Measurements from ENCODE around the gene TEDC1. TPM values are rescaled to one million over a fixed set of nuclear protein-coding genes. Genes with fewer than 3 reads are reported as not detected.

Gene TEDC1
- total RNA-seq, 2 experiments from 2014 or later: 21.7 to 31.8 TPM

DNA sequence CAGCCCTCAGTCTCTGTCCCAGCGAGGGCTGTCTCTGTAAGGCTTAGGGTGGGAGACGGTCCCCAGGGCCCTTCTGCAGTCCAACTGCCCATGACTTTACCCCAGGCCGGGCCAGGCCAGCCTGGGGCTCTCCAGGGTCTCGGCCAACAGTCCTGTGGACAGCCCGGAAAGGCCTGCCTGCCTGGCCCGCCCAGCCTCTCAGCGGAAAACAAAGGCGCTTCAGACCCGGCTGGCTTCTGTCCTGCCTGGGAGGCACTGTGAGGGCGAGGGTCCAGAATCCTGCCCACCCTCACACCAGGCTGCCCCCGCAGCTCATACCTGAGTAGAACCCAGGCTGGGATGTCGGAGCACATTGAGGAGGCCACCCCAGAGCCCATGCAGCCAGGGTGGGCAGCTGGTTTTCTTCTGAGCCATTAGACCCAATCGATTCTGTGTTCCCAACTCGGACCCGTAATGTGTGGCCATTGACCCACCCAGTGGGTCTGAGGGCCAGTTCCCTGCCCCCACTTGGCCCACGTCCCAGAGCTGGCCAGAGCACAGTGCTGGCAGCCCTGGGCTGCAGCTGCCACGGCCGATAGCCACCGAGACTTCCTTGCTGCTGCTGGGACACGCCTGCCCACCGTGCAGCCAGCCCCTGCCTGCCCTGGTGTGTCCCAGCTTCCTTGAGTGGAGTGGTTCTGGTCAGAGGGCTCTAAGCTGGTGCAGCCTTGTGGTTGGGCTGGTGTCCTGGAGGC, 14.8 kb upstream of the TEDC1 start:
- Mint-ChIP-seq H3K9me3 (ENCODE audit: low read depth) (no peaks in the 10 kb centered on the region), H3K4me1 (peaks cover 15% of the 10 kb centered on the region), H3K4me3 (no peak overlapping the region), H3K27ac (no peak overlapping the region), H3K36me3 (ENCODE audit: low read depth) (no peaks in the 10 kb centered on the region), H3K27me3 (peaks cover 5% of the 10 kb centered on the region)
- intact Hi-C loops (cut with DNase I, micrococcal nuclease): no loop called here
- ATAC-seq (no peak), DNase-seq (no peak)
- POLR2A ChIA-PET: no interaction called here
- CTCF ChIA-PET: interaction anchor here (1.9 kb wide), 1 partner anchor 14 kb away, joined by 11 read pairs; no protein-coding TSS in a partner anchor

DNA sequence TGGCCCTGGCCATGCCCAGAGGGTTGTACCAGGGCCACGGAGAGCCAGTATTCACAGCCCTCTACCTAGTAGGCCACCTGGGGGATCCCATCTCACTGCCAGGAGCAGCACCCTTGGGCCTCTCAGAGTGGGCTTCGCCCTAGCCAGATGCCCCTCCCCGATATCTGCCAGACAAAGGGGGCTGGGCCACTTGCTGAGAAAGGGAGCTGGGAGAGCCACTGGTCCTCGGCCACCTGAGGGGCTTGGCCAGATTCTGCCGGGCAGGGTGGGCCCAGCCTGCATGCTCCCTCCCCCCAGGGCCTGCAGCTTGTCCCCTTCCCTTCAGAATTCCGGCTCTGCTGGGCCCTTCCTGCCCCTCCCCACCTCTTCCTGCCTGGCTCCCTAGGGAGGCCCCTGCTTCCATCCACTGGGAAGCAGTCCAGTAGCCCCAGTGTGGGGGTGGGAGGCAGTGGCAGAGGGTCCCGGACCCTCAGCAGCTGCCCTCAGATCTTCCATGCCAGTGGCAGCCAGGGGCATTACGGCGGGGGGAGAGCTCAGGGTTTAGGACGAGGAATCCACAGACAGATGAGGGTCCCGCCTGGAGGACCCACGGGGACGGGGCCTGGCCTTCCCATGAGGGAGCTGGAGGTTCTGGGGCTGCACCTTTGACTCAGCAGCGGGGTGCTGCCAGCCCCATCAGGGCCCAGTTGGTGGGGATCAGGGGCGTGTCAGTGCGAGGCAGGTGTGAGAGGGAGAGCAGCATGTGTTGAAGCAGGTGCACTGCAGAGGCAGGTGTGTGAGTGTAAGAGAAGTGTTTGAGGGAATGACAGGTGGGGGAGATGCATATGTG, 14.0 kb upstream of the TEDC1 start:
- intact Hi-C loops (cut with DNase I, micrococcal nuclease): no loop called here
- no peak overlapping the region for H3K27ac Mint-ChIP-seq
- no peak overlapping the region for H3K4me3 Mint-ChIP-seq
- H3K36me3 Mint-ChIP-seq (ENCODE audit: low read depth): no peaks in the 10 kb centered on the region
- CTCF ChIA-PET: interaction anchor here (0.6 to 1.9 kb wide), 2 partner anchors 13 to 27 kb away, joined by 4 to 11 read pairs; no protein-coding TSS in a partner anchor
- no peak for DNase-seq
- H3K4me1 Mint-ChIP-seq: peaks cover 21% of the 10 kb centered on the region
- no peak for ATAC-seq
- POLR2A ChIA-PET: interaction anchor here (0.5 kb wide), 1 partner anchor 12 kb away, joined by 4 read pairs; no protein-coding TSS in a partner anchor
- peaks cover 5% of the 10 kb centered on the region for H3K27me3 Mint-ChIP-seq
- H3K9me3 Mint-ChIP-seq (ENCODE audit: low read depth): no peaks in the 10 kb centered on the region

DNA sequence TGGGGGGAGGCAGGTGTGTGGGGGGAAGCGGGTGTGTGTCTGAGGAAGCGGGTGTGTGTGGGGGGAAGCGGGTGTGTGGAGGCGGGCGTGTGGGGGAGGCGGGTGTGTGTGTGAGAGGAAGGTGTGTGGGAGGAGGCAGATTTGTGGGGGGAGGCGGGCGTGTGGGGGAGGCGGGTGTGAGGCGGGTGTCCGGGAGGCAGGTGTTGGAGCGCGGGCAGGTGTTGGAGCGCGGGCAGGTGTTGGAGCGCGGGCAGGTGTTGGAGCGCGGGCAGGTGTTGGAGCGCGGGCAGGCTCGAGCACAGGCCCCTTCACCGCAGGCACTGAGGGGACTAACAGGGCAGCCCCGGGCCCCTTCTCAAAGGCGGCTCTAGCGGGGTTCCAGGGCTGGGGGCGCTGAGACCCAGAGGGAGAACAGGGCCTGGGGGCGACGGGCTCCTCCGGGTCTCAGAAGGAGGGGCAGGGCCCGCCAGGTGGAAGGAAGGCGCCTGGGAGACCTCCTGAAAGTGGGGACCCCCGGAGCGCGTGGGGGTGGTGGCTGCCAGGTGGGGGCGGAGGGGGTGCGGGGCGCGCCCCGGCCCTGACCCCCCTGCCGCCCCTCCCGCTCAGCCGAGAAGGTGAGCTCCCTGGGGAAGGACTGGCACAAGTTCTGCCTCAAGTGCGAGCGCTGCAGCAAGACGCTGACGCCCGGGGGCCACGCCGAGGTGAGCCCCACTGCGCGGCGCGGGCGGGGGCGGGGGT, 13.2 kb upstream of the TEDC1 start:
- H3K27me3 Mint-ChIP-seq: peaks cover 5% of the 10 kb centered on the region
- no peaks in the 10 kb centered on the region for H3K36me3 Mint-ChIP-seq (ENCODE audit: low read depth)
- ChIA-PET CTCF (no interaction called here), POLR2A (interaction anchor here (0.5 kb wide), 1 partner anchor 11 kb away, joined by 4 read pairs; no protein-coding TSS in a partner anchor)
- intact Hi-C loops (cut with DNase I, micrococcal nuclease): no loop called here
- DNase-seq (peak; percentile 52), ATAC-seq (no peak)
- no peak overlapping the region for H3K27ac Mint-ChIP-seq
- H3K4me3 Mint-ChIP-seq: no peak overlapping the region
- no peaks in the 10 kb centered on the region for H3K9me3 Mint-ChIP-seq (ENCODE audit: low read depth)
- H3K4me1 Mint-ChIP-seq: peaks cover 29% of the 10 kb centered on the region

DNA sequence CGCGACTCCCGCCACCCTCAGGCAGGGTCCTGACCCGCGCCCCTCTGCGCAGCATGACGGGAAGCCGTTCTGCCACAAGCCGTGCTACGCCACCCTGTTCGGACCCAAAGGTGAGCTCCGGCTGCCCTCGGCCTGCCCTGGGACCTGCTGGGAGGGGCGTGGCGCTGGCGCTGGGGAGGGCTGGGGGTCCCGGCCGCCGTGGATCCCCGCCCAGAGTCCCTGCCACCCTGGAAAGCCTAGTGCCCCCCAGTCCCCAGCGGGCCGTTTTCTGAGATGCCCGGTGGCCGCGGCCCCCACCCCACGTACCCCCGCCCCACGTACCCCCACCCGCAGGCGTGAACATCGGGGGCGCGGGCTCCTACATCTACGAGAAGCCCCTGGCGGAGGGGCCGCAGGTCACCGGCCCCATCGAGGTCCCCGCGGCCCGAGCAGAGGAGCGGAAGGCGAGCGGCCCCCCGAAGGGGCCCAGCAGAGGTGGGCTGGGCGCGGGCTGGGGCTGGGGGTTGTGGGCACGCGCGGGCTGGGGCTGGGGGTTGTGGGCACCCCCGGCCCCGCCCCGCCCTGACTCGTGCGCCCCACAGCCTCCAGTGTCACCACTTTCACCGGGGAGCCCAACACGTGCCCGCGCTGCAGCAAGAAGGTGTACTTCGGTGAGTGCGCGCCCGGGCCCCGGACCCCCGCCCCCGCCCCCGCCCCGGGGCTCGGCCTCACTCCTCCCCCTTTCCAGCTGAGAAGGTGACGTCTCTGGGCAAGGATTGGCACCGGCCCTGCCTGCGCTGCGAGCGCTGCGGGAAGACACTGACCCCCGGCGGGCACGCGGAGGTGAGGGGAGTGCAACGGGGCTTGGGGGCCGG, 12.4 kb upstream of the TEDC1 start:
- POLR2A ChIA-PET: no interaction called here
- peaks cover 5% of the 10 kb centered on the region for H3K27me3 Mint-ChIP-seq
- H3K27ac Mint-ChIP-seq: no peak overlapping the region
- H3K4me1 Mint-ChIP-seq: peaks cover 30% of the 10 kb centered on the region
- CTCF ChIA-PET: no interaction called here
- ATAC-seq: no peak
- no peaks in the 10 kb centered on the region for H3K36me3 Mint-ChIP-seq (ENCODE audit: low read depth)
- no peaks in the 10 kb centered on the region for H3K9me3 Mint-ChIP-seq (ENCODE audit: low read depth)
- intact Hi-C loops (cut with DNase I, micrococcal nuclease): no loop called here
- peak; percentile 13 for DNase-seq
- no peak overlapping the region for H3K4me3 Mint-ChIP-seq

DNA sequence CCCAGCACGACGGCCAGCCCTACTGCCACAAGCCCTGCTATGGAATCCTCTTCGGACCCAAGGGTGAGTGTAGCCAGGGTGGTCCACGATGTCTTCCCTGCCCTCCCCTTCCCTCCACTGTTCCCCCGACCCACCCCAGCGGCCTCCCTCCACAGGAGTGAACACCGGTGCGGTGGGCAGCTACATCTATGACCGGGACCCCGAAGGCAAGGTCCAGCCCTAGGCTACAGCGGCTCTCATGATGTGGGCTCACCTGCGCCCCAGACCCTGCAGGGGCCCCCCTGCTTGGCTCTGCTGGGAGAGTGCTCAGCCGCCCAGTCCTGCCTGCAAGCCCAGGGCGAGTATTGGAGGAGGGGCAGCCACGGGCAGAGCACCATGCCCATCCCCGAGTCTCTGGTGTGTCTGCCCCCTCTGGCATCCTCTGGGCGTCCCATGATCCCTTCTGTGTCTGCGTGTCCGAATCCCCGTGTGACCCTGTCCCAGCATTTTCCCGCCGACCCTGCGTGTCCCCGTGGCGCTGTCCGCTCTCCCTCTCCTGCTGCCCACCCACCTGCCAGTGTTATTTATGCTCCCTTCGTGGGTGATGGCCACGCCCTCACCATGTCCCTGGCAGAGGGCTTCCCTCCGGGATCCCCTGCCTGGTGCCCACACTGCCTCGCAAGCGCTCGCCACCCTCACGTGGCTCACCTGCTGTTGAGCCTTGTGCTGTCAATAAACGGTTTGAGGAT, 11.5 kb upstream of the TEDC1 start:
- Mint-ChIP-seq H3K9me3 (ENCODE audit: low read depth) (no peaks in the 10 kb centered on the region), H3K27ac (no peak overlapping the region), H3K27me3 (peaks cover 5% of the 10 kb centered on the region), H3K36me3 (ENCODE audit: low read depth) (no peaks in the 10 kb centered on the region), H3K4me3 (peak overlapping the region; percentile 4), H3K4me1 (peaks cover 36% of the 10 kb centered on the region)
- intact Hi-C loops (cut with DNase I, micrococcal nuclease): loop anchor here (2.0 to 10.0 kb wide), 5 partner anchors 49 to 415 kb away; partner anchors contain the start of genes BRF1 (in 1 of the 2), GPR132 (in 1 of the 2) and TEX22 (in 1 of the 2)
- POLR2A ChIA-PET: no interaction called here
- CTCF ChIA-PET: interaction anchor here (1.2 to 2.9 kb wide), 2 partner anchors 11 to 22 kb away, joined by 6 to 55 read pairs; partner anchors contain the start of gene TEDC1
- ATAC-seq (no peak), DNase-seq (peak; percentile 23)

DNA sequence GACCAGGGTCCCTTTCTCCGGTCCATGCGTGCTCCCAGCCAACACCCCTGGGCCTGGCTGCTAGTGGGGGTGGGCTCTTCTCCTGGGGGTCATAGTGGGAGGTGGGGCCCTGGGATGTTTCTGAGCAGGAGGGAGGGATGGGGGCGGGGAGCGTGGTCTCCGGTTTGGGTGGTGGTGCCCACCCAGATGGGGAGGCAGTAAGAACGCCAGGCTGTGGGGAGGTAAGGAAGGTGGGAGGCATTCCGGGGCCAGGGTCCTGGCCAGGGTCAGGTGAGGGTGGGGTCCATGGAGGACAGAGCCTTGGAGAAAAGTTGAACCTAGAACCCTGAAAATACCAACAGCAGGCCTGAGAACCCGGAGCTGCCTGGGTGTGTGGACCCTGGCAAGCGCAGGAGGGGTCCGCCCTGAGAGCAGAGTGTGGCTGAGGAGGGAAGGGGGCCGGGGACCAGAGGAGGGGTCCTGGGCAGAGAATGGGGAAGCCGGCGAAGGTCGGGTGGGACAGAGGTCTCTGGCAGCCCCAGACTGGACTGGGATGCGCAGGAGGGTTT, 10.8 kb upstream of the TEDC1 start:
- POLR2A ChIA-PET: interaction anchor here (1.3 kb wide), 1 partner anchor 10 kb away, joined by 12 read pairs; no protein-coding TSS in a partner anchor
- peaks cover 5% of the 10 kb centered on the region for H3K27me3 Mint-ChIP-seq
- DNase-seq (no peak), ATAC-seq (no peak)
- CTCF ChIA-PET: interaction anchor here (0.6 to 2.9 kb wide), 9 partner anchors 10 to 154 kb away, joined by 3 to 55 read pairs (median 5); partner anchors contain the start of gene TEDC1
- no peak overlapping the region for H3K27ac Mint-ChIP-seq
- H3K36me3 Mint-ChIP-seq (ENCODE audit: low read depth): no peaks in the 10 kb centered on the region
- H3K4me1 Mint-ChIP-seq: peaks cover 41% of the 10 kb centered on the region
- intact Hi-C loops (cut with DNase I, micrococcal nuclease): loop anchor here (2.0 to 10.0 kb wide), 5 partner anchors 49 to 415 kb away; partner anchors contain the start of genes BRF1 (in 1 of the 2), GPR132 (in 1 of the 2) and TEX22 (in 1 of the 2)
- no peaks in the 10 kb centered on the region for H3K9me3 Mint-ChIP-seq (ENCODE audit: low read depth)
- no peak overlapping the region for H3K4me3 Mint-ChIP-seq

DNA sequence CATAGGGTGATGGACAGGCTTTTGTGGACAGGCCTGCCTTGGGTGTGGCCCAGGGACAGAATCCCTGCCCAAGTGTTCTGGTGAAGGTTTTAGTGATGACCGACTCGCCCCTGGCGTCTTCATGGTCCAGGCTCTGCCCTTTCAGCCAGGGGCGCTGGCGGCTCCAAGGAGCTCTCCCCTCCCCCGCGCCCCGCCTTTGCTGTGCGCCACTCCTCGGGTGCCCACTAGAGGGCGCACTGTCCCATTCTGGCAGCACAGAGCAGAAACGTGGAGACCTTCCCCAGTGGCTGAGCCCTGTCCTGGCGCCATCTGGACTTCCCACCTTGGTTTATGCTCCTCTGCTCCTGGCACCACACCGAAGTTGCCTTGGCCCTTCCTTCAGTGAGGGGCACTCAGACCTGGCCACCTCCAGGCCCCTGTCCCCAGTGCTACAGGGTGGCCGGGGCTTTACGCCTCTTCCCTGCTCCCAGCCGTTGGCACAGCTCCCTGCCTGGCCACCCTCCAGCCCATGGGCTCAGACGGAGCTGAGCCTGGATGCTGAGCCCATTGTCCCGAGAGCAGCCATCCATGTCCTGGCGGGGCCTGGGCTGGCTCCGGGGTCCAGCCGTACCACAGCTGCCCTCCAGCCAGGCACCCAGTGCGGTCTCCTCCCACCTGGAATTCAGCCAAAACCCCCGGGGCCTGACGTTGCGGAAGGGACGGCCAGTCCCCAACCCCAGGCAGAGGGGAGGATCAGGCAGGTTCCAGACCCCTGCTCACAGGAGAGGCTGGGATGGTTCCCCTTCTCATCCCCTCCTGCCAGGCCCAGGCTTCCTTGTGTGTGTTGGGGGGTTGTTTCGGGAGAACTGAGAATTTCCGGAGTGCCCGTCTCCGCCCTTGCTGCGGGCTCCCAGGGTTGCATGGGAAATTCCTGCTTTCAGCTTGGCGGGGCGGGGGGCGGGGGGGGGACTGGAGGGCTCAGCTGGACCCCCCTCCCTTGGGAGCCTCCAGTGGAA, 9.9 kb upstream of the TEDC1 start:
- peaks cover 48% of the 10 kb centered on the region for H3K4me1 Mint-ChIP-seq
- peak overlapping the region; percentile 87 for H3K27ac Mint-ChIP-seq

DNA sequence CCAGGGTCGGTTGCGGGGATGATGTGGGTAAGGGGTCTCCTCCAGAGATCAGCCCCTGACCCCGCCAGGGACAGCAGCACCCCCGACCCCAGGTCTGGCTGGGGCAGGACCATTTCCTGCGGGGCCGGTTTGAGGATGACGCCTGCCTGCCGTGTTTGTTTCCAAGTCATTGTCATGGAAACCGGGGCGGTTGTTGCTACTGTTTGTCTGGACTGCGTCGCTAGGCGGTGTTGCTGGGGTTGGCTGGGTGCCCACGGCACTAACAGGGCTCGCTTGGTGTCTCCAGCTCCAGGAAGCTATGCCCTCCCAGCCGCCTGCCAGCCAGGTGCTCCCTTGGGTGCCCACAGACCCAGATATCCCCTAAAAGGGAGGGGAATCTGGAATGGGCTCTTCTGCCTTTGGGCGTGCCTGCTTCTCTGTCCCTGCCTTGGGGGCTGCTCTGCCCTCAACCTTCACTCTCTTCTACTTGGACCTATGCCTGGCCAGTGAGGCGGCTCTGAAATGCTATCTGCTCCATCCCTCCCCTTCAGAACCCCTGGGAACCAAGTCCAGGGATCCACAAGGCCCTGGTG, 9.1 kb upstream of the TEDC1 start:
- no peaks in the 10 kb centered on the region for H3K36me3 Mint-ChIP-seq (ENCODE audit: low read depth)
- intact Hi-C loops (cut with DNase I, micrococcal nuclease): loop anchor here (1.0 to 10.0 kb wide), 6 partner anchors 8 to 417 kb away; partner anchors contain the start of genes BRF1 (in 1 of the 2), GPR132 (in 1 of the 2) and TEX22 (in 1 of the 2)
- peaks cover 51% of the 10 kb centered on the region for H3K4me1 Mint-ChIP-seq
- H3K4me3 Mint-ChIP-seq: peak overlapping the region; percentile 62
- ChIA-PET POLR2A (interaction anchor here (0.6 to 1.1 kb wide), 5 partner anchors 8 to 182 kb away, joined by 3 to 8 read pairs (median 3); partner anchors contain the start of gene BRF1), CTCF (interaction anchor here (1.1 to 2.9 kb wide), 4 partner anchors 9 to 111 kb away, joined by 3 to 55 read pairs (median 6); partner anchors contain the start of gene TEDC1)
- ATAC-seq (peak; percentile 73), DNase-seq (peak; percentile 97)
- H3K27me3 Mint-ChIP-seq: peaks cover 5% of the 10 kb centered on the region
- no peaks in the 10 kb centered on the region for H3K9me3 Mint-ChIP-seq (ENCODE audit: low read depth)
- H3K27ac Mint-ChIP-seq: peak overlapping the region; percentile 94

More for the DNA sequence above, 9.9 kb upstream of the TEDC1 start:
- POLR2A ChIA-PET: interaction anchor here (1.0 to 1.3 kb wide), 4 partner anchors 9 to 181 kb away, joined by 3 to 12 read pairs (median 6); partner anchors contain the start of gene BRF1
- Mint-ChIP-seq H3K27me3 (peaks cover 5% of the 10 kb centered on the region), H3K36me3 (ENCODE audit: low read depth) (no peaks in the 10 kb centered on the region), H3K4me3 (peak overlapping the region; percentile 62), H3K9me3 (ENCODE audit: low read depth) (no peaks in the 10 kb centered on the region)
- ATAC-seq: peak; percentile 69
- intact Hi-C loops (cut with DNase I, micrococcal nuclease): loop anchor here (1.0 to 10.0 kb wide), 6 partner anchors 9 to 416 kb away; partner anchors contain the start of genes BRF1 (in 1 of the 2), GPR132 (in 1 of the 2) and TEX22 (in 1 of the 2)
- CTCF ChIA-PET: interaction anchor here (0.6 to 2.9 kb wide), 12 partner anchors 10 to 443 kb away, joined by 3 to 55 read pairs (median 3); partner anchors contain the start of gene TEDC1
- peak; percentile 95 for DNase-seq

Measured in activated CD4-positive, alpha-beta T cell treated with anti-CD3 and anti-CD28 coated beads for 36 hours (primary cell).